K562 (cell line): ENCODE data around the gene TPM4. TPM values are rescaled to one million over a fixed set of nuclear protein-coding genes. Genes with fewer than 3 reads are reported as not detected.

Experiments used
- ATF1 ChIP-seq, 2 experiments: fragments of 450-650 bp in 1 of 2; IDR thresholded peaks; 2 replicates each; pipeline ENCODE4 v1.6.1; 2016; ENCODE audit warnings: missing compliant biosample characterization in 1 of 2, missing genetic modification characterization in 1 of 2
- CUX1 ChIP-seq: fragments of 200-800 bp; sonication (Bioruptor generic); IDR thresholded peaks from 2 replicates; pipeline ENCODE4 v1.6.1; 2016; ENCODE audit warnings: missing genetic modification characterization, missing compliant biosample characterization
- CXXC5 ChIP-seq: fragments of 250-450 bp; sonication (Bioruptor Pico); IDR thresholded peaks from 2 replicates; pipeline ENCODE4 v1.8.0; 2022; ENCODE audit warnings: inconsistent platforms, mild to moderate bottlenecking, moderate library complexity
- ELK3 ChIP-seq: fragments of 450-650 bp; formaldehyde crosslinking; IDR thresholded peaks from 2 replicates; pipeline ENCODE4 v1.4.0; 2020; ENCODE audit warnings: mild to moderate bottlenecking
- ETS2 ChIP-seq: IDR thresholded peaks from 2 replicates; pipeline ENCODE4 v1.6.1; 2016; ENCODE audit warnings: borderline replicate concordance, missing genetic modification characterization, mild to moderate bottlenecking, moderate library complexity, missing compliant biosample characterization; ENCODE audit not compliant: poor library complexity, severe bottlenecking
- HDGF ChIP-seq: fragments of 450-650 bp; IDR thresholded peaks from 2 replicates; pipeline ENCODE4 v1.6.1; 2016
- HIVEP1 ChIP-seq: fragments of 250-450 bp; sonication (Bioruptor Pico); IDR thresholded peaks from 2 replicates; pipeline ENCODE4 v1.4.0; 2020; ENCODE audit warnings: mild to moderate bottlenecking
- KAT7 ChIP-seq: sonication (generic); formaldehyde crosslinking; IDR thresholded peaks from 2 replicates; pipeline ENCODE4 v1.8.0; 2022; ENCODE audit warnings: missing genetic modification reagents, mild to moderate bottlenecking, borderline replicate concordance
- KDM1A ChIP-seq, 2 experiments: fragments of 450-650 bp; IDR thresholded peaks; 2 replicates each; pipeline ENCODE4 v1.6.1; 2016; ENCODE audit warnings: mild to moderate bottlenecking in 2 of 2
- PBX2 ChIP-seq, 2 experiments: IDR thresholded peaks in 1 of 2; conservative IDR thresholded peaks in 1 of 2; 2 replicates each; pipeline ENCODE4 v1.6.1; 2016; ENCODE audit warnings: low read depth in 2 of 2, mild to moderate bottlenecking in 1 of 2, missing compliant biosample characterization in 1 of 2, missing genetic modification characterization in 1 of 2, moderate library complexity in 1 of 2
- POLR2AphosphoS5 ChIP-seq: IDR thresholded peaks from 2 replicates; pipeline ENCODE4 v1.6.1; 2011; ENCODE audit warnings: mild to moderate bottlenecking, low read depth, low read length, moderate library complexity; ENCODE audit not compliant: control insufficient read depth, insufficient read depth
- RBBP5 ChIP-seq: fragments of 200-600 bp; sonication (generic); IDR thresholded peaks from 2 replicates; pipeline ENCODE4 v1.6.1; 2012; ENCODE audit warnings: borderline replicate concordance, mild to moderate bottlenecking, low read length, control low read depth, inconsistent platforms; ENCODE audit not compliant: insufficient read depth, poor library complexity, severe bottlenecking
- RCOR1 ChIP-seq, 2 experiments: IDR thresholded peaks; 2 replicates each; pipeline ENCODE4 v1.6.1; 2012; ENCODE audit warnings: low read depth in 2 of 2, low read length in 2 of 2, borderline replicate concordance in 1 of 2, improper control_type of control experiment in 1 of 2
- THRB ChIP-seq: fragments of 450-650 bp; formaldehyde crosslinking; conservative IDR thresholded peaks from 2 replicates; pipeline ENCODE4 v1.4.0; 2022; ENCODE audit warnings: mild to moderate bottlenecking, missing genetic modification characterization
- YBX1 ChIP-seq: fragments of 450-650 bp; IDR thresholded peaks from 2 replicates; pipeline ENCODE4 v1.7.1; 2016; ENCODE audit warnings: mild to moderate bottlenecking
- ZNF23 ChIP-seq: fragments of 250-450 bp; sonication (Bioruptor Pico); IDR thresholded peaks from 2 replicates; pipeline ENCODE4 v1.4.0; 2020; ENCODE audit warnings: mild to moderate bottlenecking
- ZNF436 ChIP-seq: fragments of 250-450, 450-650 bp; sonication (Bioruptor Pico); formaldehyde crosslinking; IDR thresholded peaks from 2 replicates; pipeline ENCODE4 v1.7.0; 2020; ENCODE audit warnings: mild to moderate bottlenecking
- ZNF551 ChIP-seq: fragments of 250-450 bp; sonication (Bioruptor Pico); IDR thresholded peaks from 2 replicates; pipeline ENCODE4 v1.5.0; 2021; ENCODE audit warnings: mild to moderate bottlenecking, moderate library complexity
- polyA plus RNA-seq, 8 experiments: library from polyadenylated mRNA; depleted of rRNA in 4 of 8; stranded (reverse) in 5 of 8; unstranded in 3 of 8; fragments of >200 nt; fragmentation: Nextera tagmentation in 2 of 8; fragmentation: Illumina TruSeq in 1 of 8; extraction: Ambion mirVana in 2 of 8; extraction: Trizol in 1 of 8; gene quantifications; 2 replicates each; pipeline versions ENCODE4 v1.2.1 to v1.2.3, GENCODE V29; 2011 to 2014; ENCODE audit warnings: inconsistent platforms in 1 of 8, missing spikeins in 1 of 8
- total RNA-seq, 7 experiments: library from RNA; depleted of rRNA in 6 of 7; stranded (reverse); fragments of >200 nt in 6 of 7; fragmentation: Illumina TruSeq in 2 of 7; extraction: Trizol in 2 of 7; gene quantifications; 2 replicates each; pipeline versions ENCODE4 v1.2.1 to v1.2.3, GENCODE V29; 2011 to 2021; ENCODE audit warnings: low replicate concordance in 1 of 7

Gene TPM4
- total and polyA plus RNA-seq, 9 of the 15 experiments (the other 6 are each of a cell fraction or from before 2014, with no cell fraction given) = 28.1 to 111 (median 77.4) TPM

- TF ChIP-seq THRB (CRISPR knock-in tag) (no peak), CXXC5 (CRISPR knock-in tag) (no peak), ATF1 (CRISPR knock-in tag; IDR thresholded peaks at IDR 0.05) (no peak), ATF1 (tag; IDR thresholded peaks at IDR 0.05) (no peak), CUX1 (CRISPR knock-in tag) (no peak), RBBP5 (no peak), ZNF23 (CRISPR knock-in tag) (no peak), ELK3 (CRISPR knock-in tag) (no peak), ZNF436 (no peak), POLR2AphosphoS5 (peak; percentile 49; the same call in 1 of the 2 replicates), RCOR1 (IDR thresholded peaks at IDR 0.05; ENCODE audit: borderline replicate concordance in 1 of 2, low read depth in 2 of 2, low read length in 2 of 2) (no peak), YBX1 (no peak), KAT7 (CRISPR knock-in tag) (no peak), KDM1A (IDR thresholded peaks at IDR 0.05) (0 out of 4 replicates have a peak, but pooled peaks of 1 of the 2 experiments have one; percentile 31), HDGF (no peak), PBX2 (CRISPR knock-in tag; IDR thresholded peaks at IDR 0.05; ENCODE audit: low read depth) (no peak), PBX2 (tag; conservative IDR thresholded peaks at IDR 0.05; ENCODE audit: low read depth) (peak; percentile 80), ETS2 (tag) (no peak), HIVEP1 (no peak), ZNF551 (CRISPR knock-in tag) (no peak)
These were observed 36.5 kb downstream of the TPM4 start (continued) for GRCh38 chr19:16112778-16113177.
